Body of pancreas (tissue), 4 donors: ENCODE results near the gene ZNF687. TPM values are rescaled to one million over a fixed set of nuclear protein-coding genes. Genes with fewer than 3 reads are reported as not detected.

Experiments used
- ATAC-seq: fragments of 150-250 bp; one replicate; pipeline ENCODE4 v1.9.1; 2016
- DNase-seq, 4 donors: peaks; one replicate each; pipeline ENCODE4 v3.0.0-alpha.2; 2019
- H3K27ac ChIP-seq, 4 donors: fragments of 200-600 bp; sonication (generic); 1 replicate in 3 of 4; 2 replicates in 1 of 4; pipeline versions ENCODE4 v1.5.1 to v1.6.1; 2016 to 2019; ENCODE audit warnings: mild to moderate bottlenecking in 1 of 4, mixed read lengths in 1 of 4, moderate library complexity in 1 of 4
- H3K27me3 ChIP-seq, 2 donors: fragments of 200-600 bp; sonication (generic); one replicate each; pipeline ENCODE4 v1.6.0; 2016; ENCODE audit warnings: mild to moderate bottlenecking in 1 of 2
- H3K36me3 ChIP-seq, 2 donors: fragments of 200-600 bp; sonication (generic); replicated peaks in 1 of 2; 2 replicates each; pipeline ENCODE4 v1.5.1; 2016; ENCODE audit warnings: low read depth in 2 of 2; ENCODE audit not compliant: insufficient read depth in 1 of 2
- H3K4me1 ChIP-seq: fragments of 200-600 bp; sonication (generic); one replicate; pipeline ENCODE4 v1.6.0; 2016
- H3K4me3 ChIP-seq, 2 donors: fragments of 200-600 bp; sonication (generic); 1 replicate in 1 of 2; 2 replicates in 1 of 2; pipeline ENCODE4 v1.5.1; 2016 to 2019
- H3K9me3 ChIP-seq, 3 donors: fragments of 200-600 bp; sonication (generic); 1 replicate in 2 of 3; 2 replicates in 1 of 3; pipeline ENCODE4 v1.5.1; 2016
- POLR2A ChIP-seq, 3 donors: fragments of 450-650 bp; IDR thresholded peaks; one replicate each; pipeline ENCODE4 v1.6.1; 2016; ENCODE audit warnings: antibody characterized with exemption in 3 of 3, mild to moderate bottlenecking in 2 of 3
- WGBS, 2 donors: methylation state at CpG; one replicate each; pipeline ENCODE4 v1.1.5; 2017; 5-methylcytosine and 5-hydroxymethylcytosine counted together
- intact Hi-C: fragments of 100-400 bp; cut with DNase I; formaldehyde crosslinking; loops from one replicate; pipeline ENCODE4 v1.15.1; 2023
- total RNA-seq, 2 donors: library from RNA; depleted of rRNA; stranded (reverse); fragments of >200 nt; gene quantifications; one replicate each; pipeline ENCODE4 v1.1.0, GENCODE V29; 2016
- TF ChIP-seq, protein P1 (sequence below), 7 experiments: fragments of 450-650 bp in 4 of 7; fragments of 200-600 bp in 3 of 7; sonication (generic) in 3 of 7; IDR thresholded peaks; one replicate each; pipeline ENCODE4 v1.5.1; 2016 to 2019; ENCODE audit warnings: antibody characterized with exemption in 7 of 7

ZNF687 gene
- total RNA-seq, 2 donors from 2014 or later = 15.0 to 24.4 TPM

DNA sequence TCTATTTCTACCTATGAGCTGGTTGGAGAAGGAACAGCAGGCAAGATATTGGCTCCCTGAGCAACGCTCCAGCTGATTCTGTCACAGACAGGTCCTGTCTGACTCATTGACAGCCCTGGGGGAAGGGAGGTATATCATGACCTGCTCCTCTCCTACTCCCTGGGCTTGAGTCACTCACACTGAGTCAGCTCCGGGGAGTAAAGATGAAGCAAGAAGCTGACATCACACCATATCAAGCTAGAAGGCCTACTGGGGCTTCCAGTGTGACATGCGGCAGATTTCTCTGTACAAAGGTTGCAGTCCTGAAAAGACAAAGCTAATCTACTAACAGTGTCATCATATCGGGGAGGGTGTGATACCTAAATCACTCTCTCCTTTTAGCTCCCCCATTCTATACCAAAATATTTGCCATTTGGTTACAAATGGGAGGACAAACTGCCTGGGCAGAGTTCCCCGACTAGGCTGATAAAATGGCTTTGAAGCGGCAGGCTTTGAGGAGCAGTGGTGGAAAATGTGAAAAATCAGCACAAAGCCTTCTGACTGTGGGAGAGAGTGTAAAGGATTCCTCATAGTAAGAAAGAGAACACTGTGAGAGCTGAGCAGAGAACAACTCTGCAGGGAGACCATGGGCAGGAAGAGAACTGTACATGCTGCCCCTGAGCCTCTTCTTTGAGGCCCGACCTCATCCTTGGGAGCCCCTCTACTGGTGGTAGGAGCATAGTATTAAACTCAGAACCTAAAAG lies 29.7 kb downstream of the ZNF687 start:
- Histone ChIP-seq H3K4me1 (peaks cover 39% of the 10 kb centered on the region), H3K4me3 (no peak overlapping the region), H3K27me3 (no peaks in the 10 kb centered on the region), H3K9me3 (no peaks in the 10 kb centered on the region), H3K27ac (peak overlapping the region in 3 of 4 donors; percentile 7 to 54 (median 53)), H3K36me3 (peaks cover 0 to 25% of the 10 kb centered on the region in 2 donors)
- 61 to 70% methylated on average over 7 of the region's 7 CpGs for WGBS, 2 donors
- ATAC-seq (peak; percentile 76), DNase-seq (peak; percentile 41 to 82 (median 62))
- TF ChIP-seq POLR2A (IDR thresholded peaks at IDR 0.05) = no peak
- intact Hi-C loops = no loop called here

DNA sequence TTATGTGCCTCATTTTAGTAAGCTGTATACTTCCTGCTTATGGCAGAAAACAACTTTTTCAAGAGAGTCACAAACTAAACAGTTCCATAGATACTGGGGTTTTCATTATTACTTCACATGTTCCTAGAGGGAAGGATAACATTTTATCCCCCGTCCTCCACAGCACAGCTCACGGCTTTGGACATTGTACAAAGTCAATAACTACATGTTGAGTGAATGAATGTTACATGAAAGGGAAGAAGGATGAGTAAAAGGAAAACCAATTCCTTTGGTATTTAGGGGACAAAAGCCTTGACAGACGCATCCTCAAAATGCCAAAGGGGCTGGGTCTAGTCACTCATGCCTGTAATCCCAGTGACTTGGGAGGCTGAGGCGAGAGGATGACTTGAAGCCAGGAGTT lies 30.3 kb downstream of the ZNF687 start:
- Histone ChIP-seq H3K27ac (peak overlapping the region in 3 of 4 donors; percentile 7 to 54 (median 53)), H3K4me1 (peaks cover 39% of the 10 kb centered on the region), H3K27me3 (no peaks in the 10 kb centered on the region), H3K4me3 (no peak overlapping the region), H3K9me3 (no peaks in the 10 kb centered on the region), H3K36me3 (peaks cover 0 to 20% of the 10 kb centered on the region in 2 donors)
- intact Hi-C loops = no loop called here
- DNase-seq = no peak
- WGBS, 2 donors = 89 to 95% methylated on average over 4 of the region's 4 CpGs
- TF ChIP-seq POLR2A (IDR thresholded peaks at IDR 0.05) = no peak
- ATAC-seq = no peak

DNA sequence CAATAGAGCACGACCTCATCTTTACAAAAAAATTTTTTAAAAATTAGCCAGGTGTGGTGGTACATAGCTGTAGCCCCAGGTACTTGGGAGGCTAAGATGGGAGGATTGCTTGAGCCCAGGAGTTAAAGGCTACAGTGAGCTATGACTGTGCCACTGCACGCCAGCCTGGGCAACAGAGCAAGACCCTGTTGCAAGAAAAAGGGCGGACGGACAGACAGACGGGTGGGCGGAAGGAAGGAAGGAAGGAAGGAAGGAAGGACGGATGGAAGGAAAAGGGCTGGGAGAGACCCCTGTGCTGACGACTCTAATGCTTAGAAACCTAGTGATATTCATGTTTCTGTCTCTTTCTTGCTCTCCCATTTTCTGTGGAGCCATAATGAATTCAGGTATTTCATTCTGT lies 30.7 kb downstream of the ZNF687 start:
- no peaks in the 10 kb centered on the region for H3K9me3 ChIP-seq
- peaks cover 39% of the 10 kb centered on the region for H3K4me1 ChIP-seq
- intact Hi-C loops = no loop called here
- peak overlapping the region in 1 of 4 donors; percentile 36 for H3K27ac ChIP-seq
- WGBS, 2 donors = 81 to 87% methylated on average over 8 of the region's 8 CpGs
- no peak overlapping the region for H3K4me3 ChIP-seq
- ATAC-seq (no peak), DNase-seq (no peak)
- no peaks in the 10 kb centered on the region for H3K27me3 ChIP-seq
- peaks cover 0 to 18% of the 10 kb centered on the region in 2 donors for H3K36me3 ChIP-seq
- TF ChIP-seq, protein P1, sequence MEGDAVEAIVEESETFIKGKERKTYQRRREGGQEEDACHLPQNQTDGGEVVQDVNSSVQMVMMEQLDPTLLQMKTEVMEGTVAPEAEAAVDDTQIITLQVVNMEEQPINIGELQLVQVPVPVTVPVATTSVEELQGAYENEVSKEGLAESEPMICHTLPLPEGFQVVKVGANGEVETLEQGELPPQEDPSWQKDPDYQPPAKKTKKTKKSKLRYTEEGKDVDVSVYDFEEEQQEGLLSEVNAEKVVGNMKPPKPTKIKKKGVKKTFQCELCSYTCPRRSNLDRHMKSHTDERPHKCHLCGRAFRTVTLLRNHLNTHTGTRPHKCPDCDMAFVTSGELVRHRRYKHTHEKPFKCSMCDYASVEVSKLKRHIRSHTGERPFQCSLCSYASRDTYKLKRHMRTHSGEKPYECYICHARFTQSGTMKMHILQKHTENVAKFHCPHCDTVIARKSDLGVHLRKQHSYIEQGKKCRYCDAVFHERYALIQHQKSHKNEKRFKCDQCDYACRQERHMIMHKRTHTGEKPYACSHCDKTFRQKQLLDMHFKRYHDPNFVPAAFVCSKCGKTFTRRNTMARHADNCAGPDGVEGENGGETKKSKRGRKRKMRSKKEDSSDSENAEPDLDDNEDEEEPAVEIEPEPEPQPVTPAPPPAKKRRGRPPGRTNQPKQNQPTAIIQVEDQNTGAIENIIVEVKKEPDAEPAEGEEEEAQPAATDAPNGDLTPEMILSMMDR (IDR thresholded peaks at IDR 0.05) = no peak
- TF ChIP-seq POLR2A (IDR thresholded peaks at IDR 0.05) = no peak

DNA sequence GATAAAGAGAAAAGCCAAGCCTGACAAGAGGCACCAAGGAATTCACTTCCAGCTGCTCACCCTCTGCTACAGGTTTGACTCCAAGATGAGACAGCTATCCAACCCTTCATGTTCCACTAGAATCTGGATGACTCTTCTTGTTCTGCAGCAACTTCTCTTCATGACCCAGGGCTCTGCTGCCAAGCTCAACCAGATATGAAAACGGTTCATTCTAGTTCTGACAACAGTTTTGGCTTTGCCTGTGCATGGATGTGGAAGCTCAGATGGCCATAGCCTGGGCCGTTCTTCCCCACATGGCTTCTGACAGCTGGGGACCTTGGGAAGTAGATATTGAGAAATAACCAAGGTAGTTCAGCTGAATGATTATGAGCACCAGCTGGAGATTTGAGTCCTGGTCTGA lies 31.4 kb downstream of the ZNF687 start:
- DNase-seq (no peak), ATAC-seq (no peak)
- no peak for TF ChIP-seq POLR2A (IDR thresholded peaks at IDR 0.05)
- TF ChIP-seq, protein P1 (IDR thresholded peaks at IDR 0.05) = no peak
- Histone ChIP-seq H3K4me1 (peaks cover 39% of the 10 kb centered on the region), H3K4me3 (no peak overlapping the region), H3K27me3 (no peaks in the 10 kb centered on the region), H3K9me3 (no peaks in the 10 kb centered on the region), H3K36me3 (peaks cover 0 to 14% of the 10 kb centered on the region in 2 donors), H3K27ac (peak overlapping the region in 2 of 4 donors; percentile 35 to 36)
- 26 to 29% methylated on average over 2 of the region's 2 CpGs for WGBS, 2 donors
- intact Hi-C loops = no loop called here

DNA sequence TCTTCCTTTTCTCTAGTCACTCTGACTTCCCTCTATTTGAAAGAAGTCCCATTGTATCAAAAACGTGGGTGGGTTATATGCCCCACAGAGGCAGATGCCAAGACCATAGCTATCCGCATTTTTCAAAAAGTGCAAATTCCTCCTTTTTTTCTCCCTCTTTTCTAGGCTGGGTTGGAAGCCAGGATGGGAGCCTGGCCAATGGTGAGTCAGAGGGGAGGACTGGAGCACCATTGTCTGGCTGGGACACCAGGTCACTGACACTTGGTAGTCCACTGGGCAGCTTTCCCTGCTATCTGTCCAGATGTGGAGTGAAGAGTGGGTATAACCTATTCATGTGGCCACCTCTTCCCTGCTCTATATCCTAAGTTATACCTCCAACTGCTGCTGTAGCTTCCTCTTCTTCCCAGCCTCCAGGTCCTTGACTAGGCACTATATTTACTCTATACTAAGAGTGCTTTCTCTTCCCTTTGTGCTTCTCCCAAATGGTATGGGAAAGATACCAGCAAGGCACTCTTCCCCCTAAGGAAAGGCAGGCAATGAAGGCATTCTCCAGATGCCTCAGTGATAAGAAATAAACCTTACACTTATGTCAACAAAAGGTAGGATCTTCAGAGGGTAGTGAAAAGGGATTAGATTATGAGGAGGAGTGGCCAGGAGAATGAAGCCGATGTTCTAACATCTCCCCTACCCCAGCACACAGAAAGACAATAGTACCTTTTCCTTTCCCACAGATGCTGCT lies 32.2 kb downstream of the ZNF687 start:
- WGBS, 2 donors = 46 to 54% methylated on average over 3 of the region's 3 CpGs
- no peak overlapping the region for H3K4me3 ChIP-seq
- H3K27me3 ChIP-seq = no peaks in the 10 kb centered on the region
- no peaks in the 10 kb centered on the region for H3K9me3 ChIP-seq
- peaks cover 39% of the 10 kb centered on the region for H3K4me1 ChIP-seq
- intact Hi-C loops = no loop called here
- H3K27ac ChIP-seq = peak overlapping the region in 2 of 4 donors; percentile 35 to 36
- TF ChIP-seq POLR2A (IDR thresholded peaks at IDR 0.05) = no peak
- TF ChIP-seq, protein P1 (IDR thresholded peaks at IDR 0.05) = no peak
- peaks cover 0 to 14% of the 10 kb centered on the region in 2 donors for H3K36me3 ChIP-seq
- peak; percentile 49 to 64 (median 57) for DNase-seq
- ATAC-seq = peak; percentile 49
